ENCODE measurements around the gene JAZF1. TPM values are rescaled to one million over a fixed set of nuclear protein-coding genes. Genes with fewer than 3 reads are reported as not detected.

Gene JAZF1
- polyA plus RNA-seq, 3 donors = 12.1 to 18.1 (median 17.2) TPM

- Mint-ChIP-seq H3K4me1 (no peaks in the 10 kb centered on the region), H3K36me3 (peaks cover 12 to 27% of the 10 kb centered on the region in 2 donors), H3K27ac (no peak overlapping the region), H3K9me3 (no peaks in the 10 kb centered on the region), H3K4me3 (no peak overlapping the region), H3K27me3 (ENCODE audit: low read depth in 3 of 3) (peaks cover 0 to 2% (median 0%) of the 10 kb centered on the region in 3 donors)
- DNase-seq = no peak
- intact Hi-C loops (cut with micrococcal nuclease) = no loop called here
- H3K27ac ChIP-seq (ENCODE audit: low read depth in 1 of 2, low read length in 2 of 2) = no peak overlapping the region
- H4K20me1 ChIP-seq (ENCODE audit: insufficient read depth, low read length) = peaks cover 96% of the 10 kb centered on the region
- no peak overlapping the region for H3K4me3 ChIP-seq (replicated peaks in 1 of 3; ENCODE audit: low read depth in 2 of 3, low read length in 3 of 3)
- H3K36me3 ChIP-seq (replicated peaks in 1 of 2; ENCODE audit: control insufficient read depth in 1 of 2, insufficient read depth in 2 of 2, low read length in 2 of 2) = peaks cover 0 to 33% of the 10 kb centered on the region in 2 donors
- TF ChIP-seq CTCF (IDR thresholded peaks at IDR 0.05) = no peak
- whole genome bisulfite sequencing (ENCODE audit: insufficient coverage) = no CpG with 5 or more reads among the region's 3 CpGs
- no peaks in the 10 kb centered on the region for H3K27me3 ChIP-seq (ENCODE audit: control insufficient read depth in 2 of 2, insufficient read depth in 2 of 2, low read length in 2 of 2)
- H3K4me1 ChIP-seq (ENCODE audit: control insufficient read depth in 1 of 2, insufficient read depth in 2 of 2, low read length in 2 of 2) = no peaks in the 10 kb centered on the region
- no peak overlapping the region for H3K9ac ChIP-seq (ENCODE audit: insufficient read depth, low read length, poor library complexity, severe bottlenecking)
- H2AFZ ChIP-seq (ENCODE audit: insufficient read depth, low read depth, low read length, poor library complexity, severe bottlenecking) = no peak overlapping the region
- H3K4me2 ChIP-seq (replicated peaks; ENCODE audit: extremely low read depth, low read length, poor library complexity, severe bottlenecking) = no peak overlapping the region
- no peaks in the 10 kb centered on the region for H3K9me3 ChIP-seq (replicated peaks in 1 of 2; ENCODE audit: control insufficient read depth in 1 of 2, insufficient read depth in 1 of 2, low read length in 2 of 2)
- no peaks in the 10 kb centered on the region for H3K79me2 ChIP-seq (ENCODE audit: insufficient read depth, low read length)
Observed at GRCh38 chr7:27952456-27953285, 227.9 kb downstream of the JAZF1 start.

- no peak overlapping the region for H3K4me3 Mint-ChIP-seq
- H3K27me3 Mint-ChIP-seq (ENCODE audit: low read depth in 3 of 3) = peaks cover 0 to 4% (median 0%) of the 10 kb centered on the region in 3 donors
- Histone ChIP-seq H3K79me2 (ENCODE audit: insufficient read depth, low read length) (no peaks in the 10 kb centered on the region), H4K20me1 (ENCODE audit: insufficient read depth, low read length) (peaks cover 95% of the 10 kb centered on the region), H3K4me1 (ENCODE audit: control insufficient read depth in 1 of 2, insufficient read depth in 2 of 2, low read length in 2 of 2) (no peaks in the 10 kb centered on the region), H3K27me3 (ENCODE audit: control insufficient read depth in 2 of 2, insufficient read depth in 2 of 2, low read length in 2 of 2) (no peaks in the 10 kb centered on the region), H3K36me3 (replicated peaks in 1 of 2; ENCODE audit: control insufficient read depth in 1 of 2, insufficient read depth in 2 of 2, low read length in 2 of 2) (peaks cover 0 to 24% of the 10 kb centered on the region in 2 donors), H3K9me3 (replicated peaks in 1 of 2; ENCODE audit: control insufficient read depth in 1 of 2, insufficient read depth in 1 of 2, low read length in 2 of 2) (no peaks in the 10 kb centered on the region), H3K9ac (ENCODE audit: insufficient read depth, low read length, poor library complexity, severe bottlenecking) (no peak overlapping the region), H3K27ac (ENCODE audit: low read depth in 1 of 2, low read length in 2 of 2) (no peak overlapping the region), H2AFZ (ENCODE audit: insufficient read depth, low read depth, low read length, poor library complexity, severe bottlenecking) (no peak overlapping the region), H3K4me3 (replicated peaks in 1 of 3; ENCODE audit: low read depth in 2 of 3, low read length in 3 of 3) (no peak overlapping the region), H3K4me2 (replicated peaks; ENCODE audit: extremely low read depth, low read length, poor library complexity, severe bottlenecking) (no peak overlapping the region)
- TF ChIP-seq CTCF (IDR thresholded peaks at IDR 0.05) = no peak
- intact Hi-C loops (cut with micrococcal nuclease) = no loop called here
- H3K27ac Mint-ChIP-seq = peak overlapping the region in 1 of 7 donors; percentile 27
- no peaks in the 10 kb centered on the region for H3K4me1 Mint-ChIP-seq
- 96% methylated on average over 3 of the region's 3 CpGs for WGBS (ENCODE audit: insufficient coverage)
- H3K36me3 Mint-ChIP-seq = peaks cover 12 to 23% of the 10 kb centered on the region in 2 donors
- no peak for DNase-seq
- no peaks in the 10 kb centered on the region for H3K9me3 Mint-ChIP-seq
Observed at GRCh38 chr7:27950123-27950522, 230.5 kb downstream of the JAZF1 start.
